ENCODE measurements around the gene L1TD1.
"Not testable (repeated sequence)": the region's sequence is repeated elsewhere in the genome, so short reads cannot be mapped to it uniquely, and the experiment has no call there.

The L1TD1 gene

GRCh38 chr1:62198069-62198780 lies 3.6 kb downstream of the L1TD1 start:
- H3K4me3 ChIP-seq = no peak overlapping the region
- no peak overlapping the region for H3K27ac ChIP-seq

GRCh38 chr1:62198781-62199125 lies 4.1 kb downstream of the L1TD1 start:
- Histone ChIP-seq H3K27ac (no peak overlapping the region), H3K4me3 (no peak overlapping the region)

DNA sequence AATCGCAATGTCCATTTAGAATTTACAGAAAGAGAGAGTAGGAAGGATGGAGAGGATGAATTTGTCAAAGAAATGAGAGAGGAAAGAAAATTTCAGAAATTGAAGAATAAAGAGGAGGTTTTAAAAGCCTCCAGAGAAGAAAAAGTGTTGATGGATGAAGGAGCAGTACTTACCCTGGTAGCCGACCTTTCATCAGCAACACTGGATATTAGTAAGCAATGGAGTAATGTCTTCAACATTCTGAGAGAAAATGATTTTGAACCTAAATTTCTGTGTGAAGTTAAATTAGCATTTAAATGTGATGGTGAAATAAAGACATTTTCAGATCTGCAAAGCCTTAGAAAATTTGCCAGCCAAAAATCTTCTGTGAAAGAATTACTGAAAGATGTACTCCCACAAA lies 12.5 kb downstream of the L1TD1 start:
- no peak overlapping the region for H3K4me3 ChIP-seq

GRCh38 chr1:62208087-62208486 lies 13.4 kb downstream of the L1TD1 start:
- Histone ChIP-seq H3K4me3 (no peak overlapping the region), H3K27ac (no peak overlapping the region)

More for the DNA sequence above, 12.5 kb downstream of the L1TD1 start:
- H3K27ac ChIP-seq = no peak overlapping the region

DNA sequence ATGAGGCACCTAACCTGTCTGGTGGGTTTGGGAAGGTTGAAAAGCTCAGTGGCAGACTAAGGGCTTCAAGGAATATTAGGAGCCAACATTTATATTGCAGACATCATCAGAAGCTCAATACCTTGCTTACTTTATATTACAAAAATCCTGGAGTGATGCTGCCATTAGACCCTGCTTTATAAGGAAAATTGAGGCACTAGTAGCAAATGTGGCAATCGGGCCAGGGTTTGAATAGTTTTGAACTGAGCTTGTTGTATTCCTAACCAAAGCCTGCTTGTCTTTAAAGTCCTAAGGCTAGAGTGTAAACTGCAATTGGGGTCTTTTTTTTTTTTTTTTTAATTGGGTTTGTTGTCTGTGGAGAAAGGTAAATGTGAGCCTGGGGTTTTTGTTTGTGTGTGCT lies 14.3 kb downstream of the L1TD1 start:
- H3K4me3 ChIP-seq = no peak overlapping the region
- no peak overlapping the region for H3K27ac ChIP-seq

- Histone ChIP-seq H3K27ac (no peak overlapping the region), H3K4me3 (no peak overlapping the region)
Observed at GRCh38 chr1:62209931-62210595, 15.4 kb downstream of the L1TD1 start.

- no peak overlapping the region for H3K27ac ChIP-seq
- H3K4me3 ChIP-seq = no peak overlapping the region
Observed at GRCh38 chr1:62210960-62211359, 16.3 kb downstream of the L1TD1 start.

- no peak overlapping the region for H3K4me3 ChIP-seq
- no peak overlapping the region for H3K27ac ChIP-seq
Observed at GRCh38 chr1:62212411-62212810, 17.8 kb downstream of the L1TD1 start.

GRCh38 chr1:62213075-62213914 lies 18.6 kb downstream of the L1TD1 start:
- Histone ChIP-seq H3K4me3 (no peak overlapping the region), H3K27ac (no peak overlapping the region)

DNA sequence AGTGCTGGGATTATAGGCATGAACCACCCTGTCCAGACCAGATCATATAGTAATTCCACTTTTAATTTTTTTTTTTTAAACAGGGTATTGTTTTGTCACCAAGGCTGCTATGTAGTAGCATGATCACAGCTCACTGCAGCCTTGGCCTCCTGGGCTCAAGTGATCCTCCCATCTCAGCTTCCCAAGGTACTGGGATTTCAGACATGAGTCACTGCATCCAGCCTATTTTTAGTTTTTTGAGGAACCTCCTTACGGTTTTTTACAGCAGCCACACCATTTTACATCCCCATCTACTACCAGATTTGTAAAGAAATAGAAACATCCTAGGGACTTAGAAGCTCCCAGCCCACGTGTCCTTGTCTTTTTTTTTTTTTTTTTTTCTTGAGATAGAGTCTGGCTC lies 24.0 kb downstream of the L1TD1 start:
- H3K27ac ChIP-seq = no peak overlapping the region

DNA sequence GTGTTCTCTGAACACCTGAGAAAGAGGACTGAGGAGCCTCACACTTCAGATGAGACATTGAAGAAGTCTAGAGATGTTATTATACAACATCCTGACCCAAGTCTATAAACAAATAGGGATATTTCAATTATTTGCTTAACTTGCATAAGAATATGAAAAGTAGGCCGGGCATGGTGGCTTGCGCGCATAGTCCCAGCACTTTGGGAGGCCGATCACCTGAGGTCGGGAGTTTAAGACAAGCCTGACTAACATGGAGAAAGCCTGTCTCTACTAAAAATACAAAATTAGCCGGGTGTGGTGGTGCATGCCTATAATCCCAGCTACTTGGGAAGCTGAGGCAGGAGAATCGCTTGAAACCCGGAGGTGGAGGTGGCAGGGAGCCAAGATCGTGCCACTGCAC lies 25.8 kb downstream of the L1TD1 start:
- not testable (repeated sequence) for H3K4me3 ChIP-seq, H3K27ac ChIP-seq

More for the DNA sequence above, 24.0 kb downstream of the L1TD1 start:
- H3K4me3 ChIP-seq = no peak overlapping the region

DNA sequence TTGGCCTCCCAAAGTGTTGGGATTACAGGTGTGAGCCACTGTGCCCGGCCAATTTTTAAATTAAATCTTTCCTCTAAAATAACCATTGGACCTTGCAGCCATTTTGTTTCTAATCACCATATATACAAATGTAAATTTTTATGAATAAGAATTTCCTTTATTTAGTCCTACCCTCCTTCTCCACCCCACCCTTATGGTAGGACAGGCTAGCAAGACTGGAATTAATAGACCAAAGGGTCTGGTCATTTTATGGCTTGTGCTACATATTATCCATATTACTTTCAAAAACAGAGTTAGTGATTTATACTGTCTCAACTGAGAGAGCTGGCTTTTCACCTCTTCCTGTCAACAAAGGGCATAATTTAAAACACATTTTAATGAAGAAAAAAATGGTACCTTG lies 26.5 kb downstream of the L1TD1 start:
- Histone ChIP-seq H3K27ac (no peak overlapping the region), H3K4me3 (no peak overlapping the region)

DNA sequence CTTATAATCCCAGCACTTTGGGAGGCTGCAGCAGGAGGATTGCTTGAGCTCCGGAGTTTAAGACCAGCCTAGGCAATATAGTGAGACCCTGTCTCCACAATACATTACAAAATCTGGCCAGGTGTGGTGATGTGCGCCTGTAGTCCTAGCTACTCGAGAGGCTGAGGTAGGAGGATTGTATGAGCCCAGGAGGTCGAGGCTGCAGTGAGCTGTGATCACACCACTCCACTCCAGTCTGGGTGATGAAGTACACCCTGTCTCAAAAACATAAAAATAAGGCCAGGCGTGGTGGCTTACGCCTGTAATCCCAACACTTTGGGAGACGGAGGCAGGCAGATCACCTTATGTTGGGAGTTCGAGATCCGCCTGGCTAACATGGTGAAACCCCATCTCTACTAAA lies 27.7 kb downstream of the L1TD1 start:
- H3K4me3 ChIP-seq = no peak overlapping the region

DNA sequence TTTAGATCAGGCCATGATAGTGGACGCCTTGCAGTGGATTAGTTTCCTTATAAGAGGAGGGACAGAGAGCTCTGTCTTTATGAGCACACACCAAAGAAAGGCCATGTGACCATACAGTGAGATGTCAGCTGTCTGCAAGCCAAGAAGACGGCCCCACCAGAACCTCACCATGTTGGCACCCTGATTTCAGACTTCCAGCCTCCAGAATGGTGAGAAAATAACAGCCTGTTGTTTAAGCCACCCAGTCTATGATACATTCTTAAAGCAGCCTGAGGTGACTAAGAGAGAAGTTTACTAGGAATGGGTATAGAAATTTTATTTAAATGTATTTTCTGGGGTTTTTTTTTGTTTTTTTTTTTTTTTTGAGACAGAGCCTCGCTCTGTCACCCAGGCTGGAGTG lies 29.5 kb downstream of the L1TD1 start:
- Histone ChIP-seq H3K27ac (no peak overlapping the region), H3K4me3 (no peak overlapping the region)

More for the DNA sequence above, 27.7 kb downstream of the L1TD1 start:
- no peak overlapping the region for H3K27ac ChIP-seq

GRCh38 chr1:62227496-62227895 lies 32.8 kb downstream of the L1TD1 start:
- Histone ChIP-seq H3K27ac (no peak overlapping the region), H3K4me3 (no peak overlapping the region)

- Histone ChIP-seq H3K4me3 (no peak overlapping the region), H3K27ac (no peak overlapping the region)
Observed at GRCh38 chr1:62228136-62228882, 33.7 kb downstream of the L1TD1 start.

GRCh38 chr1:62228883-62229187 lies 34.2 kb downstream of the L1TD1 start:
- Histone ChIP-seq H3K27ac (no peak overlapping the region), H3K4me3 (no peak overlapping the region)

DNA sequence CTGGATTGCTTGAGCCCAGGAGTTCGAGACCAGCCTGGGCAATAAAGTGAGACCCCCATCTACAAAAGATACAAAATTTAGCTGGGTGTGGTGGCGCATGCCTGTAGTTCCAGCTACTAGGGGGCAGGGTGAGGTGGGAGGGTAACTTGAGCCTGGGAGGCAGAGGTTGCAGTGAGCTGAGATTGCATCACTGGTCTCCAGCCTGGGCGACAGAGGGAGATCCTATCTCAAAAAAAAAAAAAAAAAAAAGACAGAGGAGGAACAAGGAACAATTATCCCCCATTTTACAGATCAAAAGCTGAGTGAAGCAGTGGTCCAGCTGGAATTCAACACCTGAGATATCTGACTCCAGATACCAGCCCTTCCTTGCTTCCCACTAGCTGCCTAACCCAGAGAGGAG lies 34.8 kb downstream of the L1TD1 start:
- Histone ChIP-seq H3K4me3 (no peak overlapping the region), H3K27ac (no peak overlapping the region)

- no peak overlapping the region for H3K4me3 ChIP-seq
- H3K27ac ChIP-seq = no peak overlapping the region
Observed at GRCh38 chr1:62229932-62230331, 35.3 kb downstream of the L1TD1 start.

GRCh38 chr1:62230718-62231117 lies 36.1 kb downstream of the L1TD1 start:
- Histone ChIP-seq H3K4me3 (no peak overlapping the region), H3K27ac (no peak overlapping the region)

Measured in skin epidermis (tissue), 12 donors.